SU-DHL-6 (cell line): ENCODE results near the gene LRRK1.

Source experiments
- CTCF ChIP-seq: fragments of 200-600 bp; sonication (generic); IDR thresholded peaks from one replicate; pipeline ENCODE4 v1.5.1; 2017; ENCODE audit warnings: antibody characterized with exemption, mild to moderate bottlenecking, low read length, moderate library complexity; ENCODE audit not compliant: insufficient read depth, poor library complexity, severe bottlenecking
- EZH2phosphoT487 ChIP-seq: fragments of 200-600 bp; sonication (generic), shearing (Covaris generic); conservative IDR thresholded peaks from 2 replicates; pipeline ENCODE4 v1.6.1; 2018; ENCODE audit warnings: mild to moderate bottlenecking, antibody characterized with exemption, low read length, moderate library complexity, mixed read lengths

GRCh38 chr15:101057841-101058407 lies 138.8 kb downstream of the LRRK1 start:
- no peak for TF ChIP-seq CTCF
- no peak for TF ChIP-seq EZH2phosphoT487
